H1 (cell line): Measurements from ENCODE around the gene KIR3DL3. TPM values are rescaled to one million over a fixed set of nuclear protein-coding genes. Genes with fewer than 3 reads are reported as not detected.

Experiments
- CTCF ChIA-PET: fragments of 300-600 bp; sonication (Branson Sonifier 250); formaldehyde crosslinking; loops from one replicate; lab custom pipeline; 2021; ENCODE audit not compliant: partially characterized antibody; lab: Charles Lee
- POLR2A ChIA-PET: fragments of 300-600 bp; sonication (Branson Sonifier 250); formaldehyde crosslinking; loops from one replicate; lab custom pipeline; 2021; ENCODE audit warnings: inconsistent platforms; ENCODE audit not compliant: partially characterized antibody; lab: Charles Lee
- DNase-seq, 2 experiments: peaks; one replicate each; pipeline versions ENCODE4 v3.0.0 to v3.0.0-alpha.2; 2010 to 2022; ENCODE audit warnings: low spot score in 2 of 2, low read depth in 1 of 2, mixed read lengths in 1 of 2
- FAIRE-seq: peaks from 2 replicates; lab custom pipeline; 2011; peaks lifted over from hg19 to GRCh38; lab: Jason Lieb, UNC
- H2AFZ ChIP-seq: 2 replicates; pipeline ENCODE4 v1.8.1; 2012; ENCODE audit warnings: low read length, inconsistent platforms
- H2AK5ac ChIP-seq: 2 replicates; pipeline ENCODE4 v1.6.1; 2013; ENCODE audit warnings: low read depth, low read length
- H2BK120ac ChIP-seq: replicated peaks from 2 replicates; pipeline ENCODE3; 2013; ENCODE audit warnings: low read depth, low read length, inconsistent platforms
- H2BK12ac ChIP-seq: 2 replicates; pipeline ENCODE4 v1.6.1; 2013; ENCODE audit warnings: low read depth, low read length
- H2BK15ac ChIP-seq: 2 replicates; pipeline ENCODE4 v1.6.1; 2013; ENCODE audit warnings: low read length
- H2BK20ac ChIP-seq: 2 replicates; pipeline ENCODE4 v1.6.1; 2013; ENCODE audit warnings: low read length
- H2BK5ac ChIP-seq: 2 replicates; pipeline ENCODE4 v1.6.1; 2013; ENCODE audit warnings: low read depth, low read length
- H3K14ac ChIP-seq: 2 replicates; pipeline ENCODE4 v1.6.1; 2013; ENCODE audit warnings: inconsistent platforms; ENCODE audit not compliant: insufficient read length
- H3K18ac ChIP-seq: 2 replicates; pipeline ENCODE4 v1.6.1; 2013; ENCODE audit warnings: low read length; ENCODE audit errors: extremely low read depth
- H3K23ac ChIP-seq: 2 replicates; pipeline ENCODE4 v1.6.1; 2013; ENCODE audit warnings: inconsistent platforms; ENCODE audit not compliant: insufficient read length
- H3K23me2 ChIP-seq: 2 replicates; pipeline ENCODE4 v1.6.1; 2013; ENCODE audit warnings: low read depth, low read length
- H3K27ac ChIP-seq: 2 replicates; pipeline ENCODE4 v1.6.1; 2011; ENCODE audit warnings: low read depth, low read length, inconsistent platforms
- H3K27me3 ChIP-seq, 4 experiments: replicated peaks in 1 of 4; 1 replicate in 1 of 4; 2 replicates in 3 of 4; pipeline versions ENCODE4 v1.6.1 to v1.8.1; 2011 to 2013; ENCODE audit warnings: low read length in 3 of 4, mild to moderate bottlenecking in 3 of 4, inconsistent platforms in 2 of 4, mixed read lengths in 2 of 4, moderate library complexity in 1 of 4; ENCODE audit not compliant: control insufficient read depth in 3 of 4, insufficient read depth in 3 of 4; ENCODE audit errors: extremely low read depth in 1 of 4
- H3K36me3 ChIP-seq, 4 experiments: 2 replicates each; pipeline versions ENCODE4 v1.6.1 to v1.8.1; 2011 to 2013; ENCODE audit warnings: mild to moderate bottlenecking in 4 of 4, low read length in 3 of 4, moderate library complexity in 2 of 4, control low read depth in 1 of 4, inconsistent platforms in 1 of 4; ENCODE audit not compliant: insufficient read depth in 4 of 4, control insufficient read depth in 2 of 4
- H3K4ac ChIP-seq: replicated peaks from 2 replicates; pipeline ENCODE3; 2013; ENCODE audit warnings: low read length, low read depth, mixed read lengths, inconsistent platforms; ENCODE audit not compliant: insufficient read length
- H3K4me1 ChIP-seq, 4 experiments: replicated peaks in 1 of 4; 1 replicate in 1 of 4; 2 replicates in 3 of 4; pipeline versions ENCODE4 v1.6.1 to v1.8.1; 2011 to 2013; ENCODE audit warnings: low read length in 3 of 4, inconsistent platforms in 2 of 4, mixed read lengths in 1 of 4; ENCODE audit not compliant: insufficient read depth in 4 of 4, control insufficient read depth in 3 of 4
- H3K4me2 ChIP-seq, 2 experiments: 2 replicates each; pipeline versions ENCODE4 v1.6.1 to v1.8.1; 2011 to 2013; ENCODE audit warnings: low read depth in 2 of 2, low read length in 2 of 2, control low read depth in 1 of 2, inconsistent platforms in 1 of 2, mild to moderate bottlenecking in 1 of 2; ENCODE audit not compliant: insufficient read depth in 1 of 2
- H3K4me3 ChIP-seq, 4 experiments: fragments of 200-600, 300-600 bp in 1 of 4; sonication (generic), shearing (Covaris generic), sonication (Bioruptor Twin) in 1 of 4; 2 replicates each; pipeline versions ENCODE4 v1.5.1 to v1.8.1; 2011 to 2016; ENCODE audit warnings: low read length in 4 of 4, low read depth in 3 of 4, control low read depth in 2 of 4, inconsistent platforms in 2 of 4, mild to moderate bottlenecking in 2 of 4, mixed read lengths in 1 of 4, moderate library complexity in 1 of 4; ENCODE audit not compliant: insufficient read depth in 2 of 4; ENCODE audit errors: extremely low read depth in 1 of 4
- H3K56ac ChIP-seq: replicated peaks from 2 replicates; pipeline ENCODE3; 2013; ENCODE audit warnings: low read depth, mild to moderate bottlenecking, mixed read lengths, low read length, inconsistent platforms; ENCODE audit not compliant: insufficient read length
- H3K79me1 ChIP-seq: 2 replicates; pipeline ENCODE4 v1.6.1; 2013; ENCODE audit warnings: low read depth, low read length, control low read depth
- H3K79me2 ChIP-seq, 2 experiments: 2 replicates each; pipeline versions ENCODE4 v1.6.1 to v1.8.1; 2012 to 2013; ENCODE audit warnings: low read length in 2 of 2, mild to moderate bottlenecking in 2 of 2, inconsistent platforms in 1 of 2; ENCODE audit not compliant: insufficient read depth in 2 of 2, control insufficient read depth in 1 of 2
- H3K9ac ChIP-seq, 4 experiments: replicated peaks in 1 of 4; 1 replicate in 1 of 4; 2 replicates in 3 of 4; pipeline versions ENCODE4 v1.6.1 to v1.8.1; 2011 to 2013; ENCODE audit warnings: low read depth in 3 of 4, low read length in 3 of 4, control low read depth in 2 of 4, mild to moderate bottlenecking in 2 of 4, moderate library complexity in 2 of 4, inconsistent platforms in 1 of 4; ENCODE audit errors: extremely low read depth in 1 of 4
- H3K9me3 ChIP-seq, 2 experiments: 2 replicates each; pipeline versions ENCODE4 v1.6.1 to v1.8.1; 2012 to 2013; ENCODE audit warnings: mild to moderate bottlenecking in 2 of 2, moderate library complexity in 2 of 2, control low read depth in 1 of 2, inconsistent platforms in 1 of 2, low read depth in 1 of 2, low read length in 1 of 2, mixed read lengths in 1 of 2; ENCODE audit not compliant: insufficient read depth in 2 of 2
- H4K20me1 ChIP-seq, 2 experiments: replicated peaks in 1 of 2; 2 replicates each; pipeline versions ENCODE3 to v1.8.1; 2011 to 2013; ENCODE audit warnings: inconsistent platforms in 2 of 2, low read length in 2 of 2, mild to moderate bottlenecking in 1 of 2; ENCODE audit not compliant: insufficient read depth in 2 of 2, control insufficient read depth in 1 of 2
- H4K5ac ChIP-seq: 2 replicates; pipeline ENCODE4 v1.6.1; 2013; ENCODE audit warnings: low read length, low read depth, mixed read lengths, inconsistent platforms; ENCODE audit not compliant: insufficient read length
- H4K8ac ChIP-seq: 2 replicates; pipeline ENCODE4 v1.8.0; 2013; ENCODE audit warnings: mild to moderate bottlenecking, moderate library complexity, low read length, inconsistent platforms; ENCODE audit not compliant: insufficient read depth; ENCODE audit errors: extremely low read depth
- H4K91ac ChIP-seq: replicated peaks from 2 replicates; pipeline ENCODE3; 2013; ENCODE audit warnings: low read length, mixed read lengths, inconsistent platforms; ENCODE audit not compliant: insufficient read length
- CBX8 ChIP-seq: fragments of 300-800, 300-1000 bp; sonication (generic); IDR thresholded peaks from 2 replicates; pipeline ENCODE4 v1.7.1; 2016; ENCODE audit warnings: low read depth, low read length, borderline replicate concordance
- CHD1 ChIP-seq: IDR thresholded peaks from 2 replicates; pipeline ENCODE4 v1.6.1; 2012; ENCODE audit warnings: low read depth, low read length, improper control_type of control experiment
- EZH2 ChIP-seq: fragments of 200-600 bp; sonication (generic); IDR thresholded peaks from 2 replicates; pipeline ENCODE4 v1.7.1; 2012; ENCODE audit warnings: low read depth, mild to moderate bottlenecking, moderate library complexity, low read length, inconsistent platforms; ENCODE audit not compliant: severe bottlenecking
- FOSL1 ChIP-seq: IDR thresholded peaks from 2 replicates; pipeline ENCODE4 v1.6.1; 2011; ENCODE audit warnings: mild to moderate bottlenecking, low read depth, low read length, moderate library complexity; ENCODE audit not compliant: insufficient read depth
- WGBS, 2 experiments: shearing (Covaris generic) in 1 of 2; methylation state at CpG; one replicate each; pipeline versions ENCODE4 v1.1.6 to v1.1.7; 2013 to 2015; ENCODE audit warnings: low lambda C conversion rate in 2 of 2, mixed read lengths in 2 of 2, inconsistent platforms in 1 of 2, low coverage in 1 of 2, missing lambda C conversion rate in 1 of 2; ENCODE audit not compliant: insufficient replicate concordance in 2 of 2, insufficient coverage in 1 of 2, insufficient read length in 1 of 2; ENCODE audit errors: extremely low coverage in 1 of 2, missing lambda C conversion rate in 1 of 2; 5-methylcytosine and 5-hydroxymethylcytosine counted together
- polyA plus RNA-seq, 7 experiments: library from polyadenylated mRNA; depleted of rRNA in 3 of 7; stranded (reverse) in 5 of 7; unstranded in 2 of 7; fragments of >200 nt in 5 of 7; fragments of 200-250 nt in 2 of 7; gene quantifications; 1 replicate in 5 of 7; 2 replicates in 1 of 7; 4 replicates in 1 of 7; pipeline versions ENCODE4 v1.2.1 to v1.2.3, GENCODE V29; 2011 to 2013; ENCODE audit warnings: missing spikeins in 2 of 7, mixed read lengths in 2 of 7
- total RNA-seq: library from RNA; stranded (reverse); fragmentation: NEBNext Ultra II Directional; extraction: Animal tissue kit (Norgen Biotek cat#: 25700); gene quantifications from 2 replicates; pipeline ENCODE4 v1.2.1, GENCODE V29; 2021

The KIR3DL3 gene
- total and polyA plus RNA-seq, 2 of the 8 experiments (the other 6 are each of a cell fraction or from before 2014, with no cell fraction given): not detected

- Histone ChIP-seq H3K23me2 (no peaks in the 10 kb centered on the region), H2BK120ac (no peak overlapping the region), H3K9ac (no peak overlapping the region), H3K18ac (no peak overlapping the region), H2BK20ac (no peak overlapping the region), H3K4me3 (no peak overlapping the region), H3K14ac (no peak overlapping the region), H3K27me3 (no peaks in the 10 kb centered on the region), H4K20me1 (no peaks in the 10 kb centered on the region), H3K36me3 (no peaks in the 10 kb centered on the region), H3K4ac (no peak overlapping the region), H3K23ac (no peak overlapping the region), H3K79me2 (no peaks in the 10 kb centered on the region), H2BK5ac (no peak overlapping the region), H3K79me1 (no peaks in the 10 kb centered on the region), H4K8ac (no peak overlapping the region), H2AFZ (no peak overlapping the region), H3K27ac (no peak overlapping the region), H2BK15ac (no peak overlapping the region), H3K4me2 (no peak overlapping the region), H2AK5ac (no peak overlapping the region), H3K9me3 (peaks cover 36 to 81% of the 10 kb centered on the region in 2 experiments; a peak in 3 of 4 replicates), H2BK12ac (no peak overlapping the region), H4K5ac (no peak overlapping the region), H3K56ac (no peak overlapping the region), H4K91ac (no peak overlapping the region), H3K4me1 (no peaks in the 10 kb centered on the region)
- CTCF ChIA-PET: no interaction called here
- no peak for DNase-seq
- WGBS, 2 experiments: 79% methylated on average over 1 of the region's 1 CpG; no CpG with 5 or more reads in 1 of the 2 experiments
- FAIRE-seq: no peak
- POLR2A ChIA-PET: no interaction called here
- TF ChIP-seq FOSL1 (no peak), EZH2 (no peak), CHD1 (no peak), CBX8 (no peak)
Observed at GRCh38 chr19:54738715-54739114, 14.5 kb downstream of the KIR3DL3 start.
